ENCODE data around the gene DACT3. TPM values are rescaled to one million over a fixed set of nuclear protein-coding genes. Genes with fewer than 3 reads are reported as not detected.

DACT3 gene
- total RNA-seq, 1 donor from 2014 or later: 17.5 TPM

GRCh38 chr19:46601318-46602224 is 59.4 kb downstream of the DACT3 start, which contains the start of gene CALM3:
CALM3 (plus strand) TSS chr19:46601330; CDS start chr19:46601435, 105 bp downstream.
- DNase-seq (ENCODE audit: low spot score in 2 of 2): peak in 1 of 2 donors; percentile 36
- no peak for FAIRE-seq

- no peak for FAIRE-seq
- peak; percentile 92 for DNase-seq (ENCODE audit: low spot score in 2 of 2)
Observed at GRCh38 chr19:46600384-46601317, 60.3 kb downstream of the DACT3 start.

GRCh38 chr19:46599716-46600373 is 61.1 kb downstream of the DACT3 start:
- no peak for FAIRE-seq
- DNase-seq (ENCODE audit: low spot score in 2 of 2): no peak

- FAIRE-seq (no peak), DNase-seq (ENCODE audit: low spot score in 2 of 2) (no peak)
Observed at GRCh38 chr19:46598372-46598917, 62.5 kb downstream of the DACT3 start.

Small RNAs within 50 kb of the gene (small RNA-seq; reads per million reads assigned to genes)
- gene MIR320E (not detected), gene RN7SL364P (0.94 reads per million, percentile 64 among the genes with 10 or more reads in this experiment)

Other genes starting within 250 kb of the DACT3 start
- 2.4 TPM for gene CCDC8, start 247.6 kb downstream of the DACT3 start, total RNA-seq
- 31.8 TPM for gene PNMA8C, start 232.2 kb downstream of the DACT3 start, total RNA-seq
- gene PNMA8A, start 189.6 kb downstream of the DACT3 start, total RNA-seq: 68.1 TPM
- 17.1 TPM for gene PNMA8B, start 165.3 kb downstream of the DACT3 start, total RNA-seq
- 211 TPM for gene CALM3, start 59.9 kb downstream of the DACT3 start, total RNA-seq
- not detected for gene PTGIR, start 36.1 kb downstream of the DACT3 start, total RNA-seq
- not detected for gene GNG8, start 25.0 kb downstream of the DACT3 start, total RNA-seq
- gene PRKD2, start 55.9 kb upstream of the DACT3 start, total RNA-seq: 5.3 TPM
- gene FKRP, start 84.9 kb upstream of the DACT3 start, total RNA-seq: 12.6 TPM
- gene STRN4, start 85.3 kb upstream of the DACT3 start, total RNA-seq: 86.4 TPM
- 3.3 TPM for gene SLC1A5, start 127.4 kb upstream of the DACT3 start, total RNA-seq
- 64.8 TPM for gene AP2S1, start 189.7 kb upstream of the DACT3 start, total RNA-seq
- gene ARHGAP35, start 199.8 kb upstream of the DACT3 start, total RNA-seq: 73.4 TPM